PC-3 (cell line): ENCODE results near the gene MEST.

Experiments
- EZH2 ChIP-seq: fragments of 300-600 bp; sonication (generic); IDR thresholded peaks from one replicate; pipeline ENCODE4 v1.6.1; 2017; ENCODE audit warnings: antibody characterized with exemption, mild to moderate bottlenecking, low read length; ENCODE audit not compliant: unreplicated experiment
- EZH2phosphoT487 ChIP-seq: fragments of 300-600 bp; sonication (generic); IDR thresholded peaks from 2 replicates; pipeline ENCODE4 v1.6.1; 2018; ENCODE audit warnings: mild to moderate bottlenecking, antibody characterized with exemption, low read length, borderline replicate concordance
- TF ChIP-seq, protein P1 (sequence below): fragments of 300-600 bp; sonication (generic); conservative IDR thresholded peaks from 2 replicates; pipeline ENCODE4 v1.5.1; 2017; ENCODE audit warnings: antibody characterized with exemption, low read depth, mild to moderate bottlenecking, low read length

DNA sequence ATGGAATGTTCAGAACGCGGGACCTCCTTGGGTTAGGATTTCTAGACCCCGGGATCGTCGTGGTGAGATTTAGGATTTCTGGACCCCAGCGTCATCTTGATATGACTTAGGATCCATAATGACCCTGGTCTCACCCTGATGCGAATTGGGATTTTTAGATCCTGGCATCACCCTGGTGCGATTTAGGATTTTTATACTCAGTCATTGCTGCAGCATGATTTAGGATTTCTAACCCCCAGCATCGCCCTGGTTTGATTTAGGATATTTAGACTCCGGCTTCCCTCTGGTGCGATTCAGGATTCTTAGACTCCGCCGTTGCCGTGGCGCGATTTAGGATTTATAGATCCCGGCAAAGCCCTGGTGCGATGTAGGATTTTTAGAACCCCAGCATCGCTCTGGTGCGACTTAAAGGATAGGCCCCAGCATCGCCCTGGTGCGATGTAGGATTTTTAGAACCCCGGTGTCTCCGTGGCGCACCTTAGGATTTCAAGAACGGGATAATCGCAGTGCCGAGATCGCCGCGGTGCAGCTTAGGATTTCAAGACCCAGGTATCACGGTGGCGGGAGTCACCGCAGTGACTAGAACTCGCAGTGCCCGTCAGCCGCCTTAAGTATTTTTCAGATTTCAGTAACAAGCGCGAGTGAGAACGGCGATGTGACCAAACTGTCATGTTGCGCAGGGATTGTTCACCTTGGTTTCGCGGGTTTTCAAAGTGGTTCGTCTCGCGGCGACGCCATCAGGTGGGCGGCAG is 814 bp downstream of the MEST start:
- TF ChIP-seq, protein P1, sequence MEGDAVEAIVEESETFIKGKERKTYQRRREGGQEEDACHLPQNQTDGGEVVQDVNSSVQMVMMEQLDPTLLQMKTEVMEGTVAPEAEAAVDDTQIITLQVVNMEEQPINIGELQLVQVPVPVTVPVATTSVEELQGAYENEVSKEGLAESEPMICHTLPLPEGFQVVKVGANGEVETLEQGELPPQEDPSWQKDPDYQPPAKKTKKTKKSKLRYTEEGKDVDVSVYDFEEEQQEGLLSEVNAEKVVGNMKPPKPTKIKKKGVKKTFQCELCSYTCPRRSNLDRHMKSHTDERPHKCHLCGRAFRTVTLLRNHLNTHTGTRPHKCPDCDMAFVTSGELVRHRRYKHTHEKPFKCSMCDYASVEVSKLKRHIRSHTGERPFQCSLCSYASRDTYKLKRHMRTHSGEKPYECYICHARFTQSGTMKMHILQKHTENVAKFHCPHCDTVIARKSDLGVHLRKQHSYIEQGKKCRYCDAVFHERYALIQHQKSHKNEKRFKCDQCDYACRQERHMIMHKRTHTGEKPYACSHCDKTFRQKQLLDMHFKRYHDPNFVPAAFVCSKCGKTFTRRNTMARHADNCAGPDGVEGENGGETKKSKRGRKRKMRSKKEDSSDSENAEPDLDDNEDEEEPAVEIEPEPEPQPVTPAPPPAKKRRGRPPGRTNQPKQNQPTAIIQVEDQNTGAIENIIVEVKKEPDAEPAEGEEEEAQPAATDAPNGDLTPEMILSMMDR: no peak
- no peak for TF ChIP-seq EZH2phosphoT487
- no peak for TF ChIP-seq EZH2
